ENCODE results near the gene NSMF.
"Not testable (repeated sequence)": the region's sequence is repeated elsewhere in the genome, so short reads cannot be mapped to it uniquely, and the experiment has no call there.

GRCh38 chr9:137410236-137410890 lies 48.8 kb downstream of the NSMF start:
- TF ChIP-seq, protein P1, sequence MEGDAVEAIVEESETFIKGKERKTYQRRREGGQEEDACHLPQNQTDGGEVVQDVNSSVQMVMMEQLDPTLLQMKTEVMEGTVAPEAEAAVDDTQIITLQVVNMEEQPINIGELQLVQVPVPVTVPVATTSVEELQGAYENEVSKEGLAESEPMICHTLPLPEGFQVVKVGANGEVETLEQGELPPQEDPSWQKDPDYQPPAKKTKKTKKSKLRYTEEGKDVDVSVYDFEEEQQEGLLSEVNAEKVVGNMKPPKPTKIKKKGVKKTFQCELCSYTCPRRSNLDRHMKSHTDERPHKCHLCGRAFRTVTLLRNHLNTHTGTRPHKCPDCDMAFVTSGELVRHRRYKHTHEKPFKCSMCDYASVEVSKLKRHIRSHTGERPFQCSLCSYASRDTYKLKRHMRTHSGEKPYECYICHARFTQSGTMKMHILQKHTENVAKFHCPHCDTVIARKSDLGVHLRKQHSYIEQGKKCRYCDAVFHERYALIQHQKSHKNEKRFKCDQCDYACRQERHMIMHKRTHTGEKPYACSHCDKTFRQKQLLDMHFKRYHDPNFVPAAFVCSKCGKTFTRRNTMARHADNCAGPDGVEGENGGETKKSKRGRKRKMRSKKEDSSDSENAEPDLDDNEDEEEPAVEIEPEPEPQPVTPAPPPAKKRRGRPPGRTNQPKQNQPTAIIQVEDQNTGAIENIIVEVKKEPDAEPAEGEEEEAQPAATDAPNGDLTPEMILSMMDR (optimal IDR thresholded peaks at IDR 0.05 in 1 of 3, IDR thresholded peaks at IDR 0.05 in 1 of 3, conservative IDR thresholded peaks at IDR 0.05 in 1 of 3; ENCODE audit: extremely low read depth in 1 of 3, insufficient read depth in 2 of 3, low read length in 3 of 3), result not testable (repeated sequence)
- not testable (repeated sequence) for TF ChIP-seq EZH2 (IDR thresholded peaks at IDR 0.05; ENCODE audit: low read length)

Measured in keratinocyte (primary cell).